Subcutaneous abdominal adipose tissue (tissue), 5 donors: ENCODE data around the gene WNK2.

Experiments used
- H3K27ac ChIP-seq: one replicate; pipeline ENCODE4 v1.7.0; 2013; ENCODE audit warnings: low read depth, mild to moderate bottlenecking, inconsistent platforms, low read length, moderate library complexity
- H3K27me3 ChIP-seq, 5 donors: one replicate each; pipeline ENCODE4 v1.7.0; 2013; ENCODE audit warnings: low read length in 5 of 5, inconsistent platforms in 1 of 5; ENCODE audit not compliant: control insufficient read depth in 5 of 5, insufficient read depth in 4 of 5
- H3K36me3 ChIP-seq, 5 donors: one replicate each; pipeline ENCODE4 v1.7.0; 2013; ENCODE audit warnings: low read length in 5 of 5; ENCODE audit not compliant: control insufficient read depth in 5 of 5, insufficient read depth in 5 of 5
- H3K4me1 ChIP-seq, 5 donors: one replicate each; pipeline ENCODE4 v1.7.0; 2013; ENCODE audit warnings: low read length in 5 of 5, mild to moderate bottlenecking in 3 of 5, moderate library complexity in 1 of 5; ENCODE audit not compliant: control insufficient read depth in 5 of 5, insufficient read depth in 5 of 5
- H3K4me3 ChIP-seq, 5 donors: one replicate each; pipeline ENCODE4 v1.7.0; 2013; ENCODE audit warnings: low read length in 5 of 5, low read depth in 1 of 5
- H3K9ac ChIP-seq, 5 donors: one replicate each; pipeline ENCODE4 v1.7.0; 2013; ENCODE audit warnings: low read length in 5 of 5, mild to moderate bottlenecking in 4 of 5, moderate library complexity in 3 of 5
- H3K9me3 ChIP-seq, 5 donors: one replicate each; pipeline ENCODE4 v1.7.0; 2013; ENCODE audit warnings: low read length in 5 of 5; ENCODE audit not compliant: control insufficient read depth in 5 of 5
- donor health status: healthy.
- donor health status: healthy.
- donor health status: healthy.
- donor health status: healthy.
- donor health status: healthy.

The WNK2 gene

DNA sequence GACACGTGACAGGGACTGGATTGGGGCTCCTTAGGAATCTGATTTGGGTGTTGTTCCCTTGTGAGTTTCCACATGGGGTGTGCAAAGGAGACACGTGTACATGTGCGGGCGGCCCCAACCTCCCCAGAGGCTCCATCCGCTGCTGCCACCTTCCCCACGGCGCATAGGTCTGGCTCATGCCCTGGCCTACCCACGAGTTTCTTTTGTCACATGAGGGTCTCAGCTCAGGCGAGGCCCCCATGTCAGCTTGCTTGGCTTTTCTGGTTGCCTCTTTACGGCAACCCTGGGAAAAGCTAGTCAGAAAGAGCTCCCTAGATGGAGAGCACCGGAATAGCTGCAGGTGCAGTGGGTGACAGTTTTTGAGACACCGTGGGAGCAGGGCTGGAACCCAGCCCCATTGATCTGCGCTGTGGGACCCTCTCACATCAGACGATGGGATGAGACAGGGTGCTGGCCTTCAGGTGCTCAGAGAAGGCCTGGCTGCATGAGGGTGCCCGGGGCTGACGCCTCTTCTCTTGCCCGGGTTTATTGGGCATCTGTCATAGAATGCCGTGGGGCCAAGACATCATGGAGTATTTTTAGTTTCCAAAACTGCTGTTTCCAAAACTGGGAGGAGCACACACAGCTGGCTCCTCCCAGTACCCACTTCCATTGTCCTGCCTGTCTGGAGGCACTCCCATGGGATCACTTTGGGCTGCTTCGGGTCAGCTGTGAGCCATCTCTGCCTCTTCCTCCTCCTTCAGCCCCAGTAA is 107.8 kb downstream of the WNK2 start:
- H3K9ac ChIP-seq = no peak overlapping the region
- no peak overlapping the region for H3K27ac ChIP-seq
- no peak overlapping the region for H3K4me3 ChIP-seq
- no peaks in the 10 kb centered on the region for H3K9me3 ChIP-seq
- peaks cover 0 to 3% (median 0%) of the 10 kb centered on the region in 5 donors for H3K4me1 ChIP-seq
- H3K27me3 ChIP-seq = peaks cover 3 to 30% (median 12%) of the 10 kb centered on the region in 5 donors
- no peaks in the 10 kb centered on the region for H3K36me3 ChIP-seq

DNA sequence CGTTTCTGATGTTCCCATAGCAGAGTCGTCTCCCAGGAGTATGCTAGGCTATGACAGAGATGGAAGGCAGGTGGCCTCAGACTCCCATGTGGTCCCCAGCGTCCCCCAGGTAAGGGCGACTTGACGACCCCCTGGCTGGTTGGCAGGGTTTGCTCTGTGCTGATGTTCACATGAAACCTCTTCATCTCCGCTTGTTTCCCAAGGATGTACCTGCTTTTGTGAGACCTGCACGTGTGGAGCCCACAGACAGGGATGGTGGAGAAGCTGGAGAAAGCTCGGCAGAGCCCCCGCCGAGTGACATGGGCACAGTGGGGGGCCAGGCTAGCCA is 108.3 kb downstream of the WNK2 start:
- no peak overlapping the region for H3K27ac ChIP-seq
- H3K36me3 ChIP-seq = no peaks in the 10 kb centered on the region
- peaks cover 5 to 31% (median 15%) of the 10 kb centered on the region in 5 donors for H3K27me3 ChIP-seq
- H3K9me3 ChIP-seq = no peaks in the 10 kb centered on the region
- no peak overlapping the region for H3K4me3 ChIP-seq
- no peak overlapping the region for H3K9ac ChIP-seq
- peaks cover 0 to 3% (median 0%) of the 10 kb centered on the region in 5 donors for H3K4me1 ChIP-seq

DNA sequence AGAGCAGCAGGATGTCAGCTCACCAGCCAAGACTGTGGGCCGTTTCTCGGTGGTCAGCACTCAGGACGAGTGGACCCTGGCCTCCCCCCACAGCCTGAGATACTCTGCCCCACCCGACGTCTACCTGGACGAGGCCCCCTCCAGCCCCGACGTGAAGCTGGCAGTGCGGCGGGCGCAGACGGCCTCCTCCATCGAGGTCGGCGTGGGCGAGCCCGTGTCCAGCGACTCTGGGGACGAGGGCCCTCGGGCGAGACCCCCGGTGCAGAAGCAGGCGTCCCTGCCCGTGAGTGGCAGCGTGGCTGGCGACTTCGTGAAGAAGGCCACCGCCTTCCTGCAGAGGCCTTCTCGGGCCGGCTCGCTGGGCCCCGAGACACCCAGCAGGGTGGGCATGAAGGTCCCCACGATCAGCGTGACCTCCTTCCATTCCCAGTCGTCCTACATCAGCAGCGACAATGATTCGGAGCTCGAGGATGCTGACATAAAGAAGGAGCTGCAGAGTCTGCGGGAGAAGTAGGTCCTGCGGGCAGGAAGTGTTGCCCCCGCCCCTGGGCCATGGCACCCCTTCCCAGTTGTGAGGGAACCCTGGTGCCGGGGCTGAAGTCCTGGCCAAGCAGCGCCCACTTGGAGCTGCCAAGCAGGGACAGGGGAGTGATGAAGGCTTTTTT is 108.9 kb downstream of the WNK2 start:
- peaks cover 0 to 3% (median 0%) of the 10 kb centered on the region in 5 donors for H3K4me1 ChIP-seq
- H3K9ac ChIP-seq = no peak overlapping the region
- peaks cover 7 to 33% (median 15%) of the 10 kb centered on the region in 5 donors for H3K27me3 ChIP-seq
- H3K36me3 ChIP-seq = no peaks in the 10 kb centered on the region
- no peak overlapping the region for H3K4me3 ChIP-seq
- H3K9me3 ChIP-seq = no peaks in the 10 kb centered on the region
- H3K27ac ChIP-seq = no peak overlapping the region

DNA sequence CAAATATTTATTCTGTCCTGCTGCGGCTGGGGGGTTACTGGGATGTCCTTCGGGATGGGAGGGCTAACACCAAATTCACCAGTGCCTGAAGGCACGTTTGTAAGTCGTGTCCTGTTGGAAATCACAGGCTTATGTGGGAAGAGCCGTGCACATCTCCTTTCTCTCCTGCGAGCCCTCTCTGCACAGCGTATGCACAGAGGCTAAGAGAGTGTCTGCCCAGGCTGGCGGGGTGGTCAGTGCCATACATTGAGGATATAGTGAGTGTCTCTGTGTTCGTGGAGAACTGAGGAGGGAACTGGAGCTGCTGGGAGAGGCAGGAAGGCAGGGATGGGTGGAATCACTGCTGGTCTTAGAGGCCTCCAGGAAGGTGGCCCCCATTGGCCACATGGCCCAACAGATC is 110.1 kb downstream of the WNK2 start:
- Histone ChIP-seq H3K27me3 (peaks cover 13 to 42% (median 20%) of the 10 kb centered on the region in 5 donors), H3K4me1 (peaks cover 0 to 3% (median 0%) of the 10 kb centered on the region in 5 donors), H3K9me3 (no peaks in the 10 kb centered on the region), H3K4me3 (no peak overlapping the region), H3K36me3 (no peaks in the 10 kb centered on the region), H3K9ac (no peak overlapping the region), H3K27ac (no peak overlapping the region)

DNA sequence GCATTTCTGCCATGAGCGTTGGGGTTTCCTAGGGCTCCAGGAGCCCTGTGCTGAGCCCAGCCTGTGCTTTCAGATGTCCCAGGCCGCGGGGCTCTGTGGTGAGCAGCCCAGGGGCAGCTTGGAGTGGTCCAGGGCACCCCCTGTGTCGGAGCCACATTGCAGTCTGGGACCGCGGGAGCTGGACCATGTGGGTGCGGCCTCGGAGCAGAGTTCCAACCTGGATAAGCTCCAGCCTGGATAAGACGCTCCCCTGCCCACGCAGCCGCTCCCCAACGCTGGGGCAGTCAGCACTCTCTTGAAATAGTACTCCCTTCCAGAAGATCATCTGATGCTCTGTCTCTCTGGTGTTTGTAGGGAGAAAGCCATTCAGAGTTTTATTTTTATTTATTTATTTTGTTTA is 111.1 kb downstream of the WNK2 start:
- H3K4me3 ChIP-seq = no peak overlapping the region
- H3K27me3 ChIP-seq = peaks cover 13 to 43% (median 18%) of the 10 kb centered on the region in 5 donors
- no peaks in the 10 kb centered on the region for H3K36me3 ChIP-seq
- H3K4me1 ChIP-seq = peaks cover 0 to 3% (median 0%) of the 10 kb centered on the region in 5 donors
- H3K9ac ChIP-seq = no peak overlapping the region
- H3K27ac ChIP-seq = no peak overlapping the region
- no peaks in the 10 kb centered on the region for H3K9me3 ChIP-seq

DNA sequence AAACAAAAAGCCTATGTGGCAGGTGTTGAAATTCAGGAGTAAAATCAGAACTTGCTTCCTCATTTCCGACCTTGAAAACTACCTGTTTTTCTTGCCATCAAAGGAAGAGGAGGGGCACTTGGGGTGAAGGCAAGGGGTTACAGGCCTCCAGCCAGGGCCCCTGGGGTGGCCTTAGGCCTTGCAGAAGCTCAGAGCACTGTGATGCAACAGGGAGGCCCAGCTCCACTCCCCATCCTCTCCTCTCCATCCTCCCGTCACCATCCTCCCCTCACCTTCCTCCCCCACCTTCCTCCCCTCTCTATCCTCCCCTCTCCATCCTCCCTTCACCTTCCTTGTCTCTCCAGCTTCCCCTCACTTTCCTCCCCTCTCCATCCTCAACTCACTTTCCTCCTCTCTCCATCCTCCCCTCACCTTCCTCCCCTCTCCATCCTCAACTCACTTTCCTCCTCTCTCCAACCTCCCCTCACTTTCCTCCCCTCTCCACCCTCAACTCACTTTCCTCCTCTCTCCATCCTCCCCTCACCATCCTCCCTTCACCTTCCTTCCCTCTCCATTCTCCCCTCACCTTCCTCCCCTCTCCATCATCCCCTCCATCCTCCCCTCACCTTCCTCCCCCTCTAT is 111.6 kb downstream of the WNK2 start:
- Histone ChIP-seq H3K27me3 (peaks cover 10 to 45% (median 18%) of the 10 kb centered on the region in 5 donors), H3K9ac (no peak overlapping the region), H3K4me1 (peaks cover 0 to 4% (median 0%) of the 10 kb centered on the region in 5 donors), H3K4me3 (no peak overlapping the region), H3K27ac (no peak overlapping the region), H3K36me3 (no peaks in the 10 kb centered on the region), H3K9me3 (no peaks in the 10 kb centered on the region)

DNA sequence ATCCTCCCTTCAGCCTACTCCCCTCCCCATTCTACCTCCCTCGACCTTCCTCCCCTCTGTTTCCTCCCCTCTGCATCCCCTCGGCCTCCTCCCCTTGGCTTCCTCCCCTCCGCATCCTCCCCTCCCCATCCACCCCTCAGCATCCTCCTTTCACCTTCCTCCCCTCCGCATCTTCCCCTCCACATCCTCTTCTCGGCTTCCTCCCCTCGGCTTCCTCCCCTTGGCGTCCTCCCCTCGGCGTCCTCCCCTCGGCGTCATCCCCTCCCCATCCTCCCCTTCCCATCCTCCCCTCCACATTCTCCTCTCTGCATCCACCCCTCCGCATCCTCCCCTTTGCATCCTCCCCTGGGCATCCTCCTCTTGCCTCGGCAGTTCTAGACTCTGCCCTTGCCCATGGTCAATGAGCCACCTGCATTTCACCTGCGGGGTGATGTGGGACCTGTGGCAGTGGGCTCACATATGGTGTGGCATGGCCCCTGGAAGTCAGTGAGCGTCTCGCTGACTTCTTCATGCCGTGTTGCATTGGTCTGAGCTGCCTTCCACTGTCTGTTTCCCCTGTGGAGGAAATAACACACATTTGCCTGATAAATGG is 113.0 kb downstream of the WNK2 start:
- Histone ChIP-seq H3K27ac (no peak overlapping the region), H3K9ac (no peak overlapping the region), H3K4me1 (peaks cover 0 to 11% (median 0%) of the 10 kb centered on the region in 5 donors), H3K4me3 (no peak overlapping the region), H3K27me3 (peaks cover 9 to 40% (median 16%) of the 10 kb centered on the region in 5 donors), H3K9me3 (no peaks in the 10 kb centered on the region), H3K36me3 (no peaks in the 10 kb centered on the region)

DNA sequence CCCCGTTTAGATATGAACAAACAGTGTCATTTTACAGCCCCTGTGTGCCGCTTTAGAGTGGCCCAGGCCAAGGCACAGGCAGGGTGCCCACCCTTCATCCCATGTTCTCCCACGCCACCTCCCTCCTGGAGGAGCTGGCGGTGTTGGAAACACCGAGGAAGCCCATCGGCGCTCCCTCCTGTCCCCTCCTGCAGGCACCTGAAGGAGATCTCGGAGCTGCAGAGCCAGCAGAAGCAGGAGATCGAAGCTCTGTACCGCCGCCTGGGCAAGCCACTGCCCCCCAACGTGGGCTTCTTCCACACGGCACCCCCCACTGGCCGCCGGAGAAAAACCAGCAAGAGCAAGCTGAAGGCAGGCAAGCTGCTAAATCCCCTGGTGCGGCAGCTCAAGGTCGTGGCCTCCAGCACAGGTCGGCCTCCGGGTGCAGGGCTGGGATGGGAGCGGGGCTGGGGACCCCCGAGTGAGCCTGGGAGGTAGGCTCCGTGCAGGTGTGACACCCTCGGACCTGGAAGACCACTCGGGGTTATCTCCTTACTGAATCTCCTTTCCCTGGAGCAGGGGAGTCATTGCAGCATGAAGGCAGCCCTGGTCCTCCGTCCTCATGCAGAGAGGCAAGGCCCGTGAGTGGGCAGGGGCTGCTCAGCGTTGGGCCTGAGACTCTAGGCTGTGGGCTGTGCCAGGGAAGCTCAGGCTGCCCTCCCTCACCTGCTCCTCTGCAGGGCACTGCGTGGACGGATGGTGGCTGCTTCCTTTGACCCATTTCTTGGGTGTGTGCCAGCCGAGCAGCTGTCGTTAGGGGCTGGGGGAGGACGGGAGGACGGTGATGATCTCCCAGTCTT is 113.9 kb downstream of the WNK2 start:
- H3K9me3 ChIP-seq = no peaks in the 10 kb centered on the region
- H3K27ac ChIP-seq = no peak overlapping the region
- H3K9ac ChIP-seq = no peak overlapping the region
- no peak overlapping the region for H3K4me3 ChIP-seq
- peaks cover 0 to 11% (median 0%) of the 10 kb centered on the region in 5 donors for H3K4me1 ChIP-seq
- peaks cover 9 to 34% (median 16%) of the 10 kb centered on the region in 5 donors for H3K27me3 ChIP-seq
- no peaks in the 10 kb centered on the region for H3K36me3 ChIP-seq

DNA sequence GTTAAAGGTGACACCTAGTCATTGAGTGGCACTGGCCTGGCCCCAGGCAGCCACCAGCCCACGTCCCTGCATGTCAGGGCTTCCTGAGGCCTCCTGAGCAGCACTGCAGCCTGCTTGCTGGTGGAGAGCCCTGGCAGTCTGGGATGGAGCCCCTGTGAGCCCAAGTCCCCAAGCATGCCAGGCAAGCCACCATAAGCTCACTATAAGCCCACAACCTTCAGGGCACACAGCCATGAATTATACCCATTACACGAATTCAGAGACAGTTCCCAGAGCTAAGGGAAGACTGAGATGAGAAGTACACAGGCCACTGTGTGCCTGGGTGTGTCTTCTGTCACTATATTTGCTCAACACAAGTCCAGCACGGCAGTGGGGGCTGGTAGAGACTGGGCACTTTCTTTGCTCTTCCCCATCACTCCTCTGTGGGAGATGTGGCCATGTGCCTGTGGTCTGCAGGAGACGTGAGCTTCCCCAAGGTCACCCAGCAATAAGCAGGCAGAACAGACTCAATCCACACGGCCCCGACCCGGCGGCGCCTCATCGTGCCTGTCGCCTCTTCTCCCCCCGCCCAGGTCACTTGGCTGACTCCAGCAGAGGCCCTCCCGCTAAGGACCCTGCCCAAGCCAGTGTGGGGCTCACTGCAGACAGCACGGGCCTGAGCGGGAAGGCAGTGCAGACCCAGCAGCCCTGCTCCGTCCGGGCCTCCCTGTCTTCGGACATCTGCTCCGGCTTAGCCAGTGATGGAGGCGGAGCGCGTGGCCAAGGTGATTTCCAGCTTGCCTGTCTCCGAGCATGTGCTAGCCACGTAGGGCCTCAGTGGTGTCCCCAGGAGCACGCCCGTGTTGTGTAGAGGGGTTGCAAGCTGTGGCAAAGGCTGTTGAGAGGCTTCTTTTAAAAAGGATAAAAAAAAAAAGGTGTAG is 114.8 kb downstream of the WNK2 start:
- no peaks in the 10 kb centered on the region for H3K36me3 ChIP-seq
- no peaks in the 10 kb centered on the region for H3K9me3 ChIP-seq
- H3K9ac ChIP-seq = no peak overlapping the region
- H3K4me1 ChIP-seq = peaks cover 0 to 11% (median 0%) of the 10 kb centered on the region in 5 donors
- no peak overlapping the region for H3K27ac ChIP-seq
- H3K27me3 ChIP-seq = peaks cover 9 to 29% (median 16%) of the 10 kb centered on the region in 5 donors
- no peak overlapping the region for H3K4me3 ChIP-seq
